Peyer's patch (tissue), 4 donors: ENCODE measurements around the gene LRRC26. TPM values are rescaled to one million over a fixed set of nuclear protein-coding genes. Genes with fewer than 3 reads are reported as not detected.

Source experiments
- DNase-seq, 3 donors: peaks; one replicate each; pipeline ENCODE4 v3.0.0-alpha.2; 2017 to 2019
- H3K27ac ChIP-seq, 4 donors: fragments of 200-600 bp; sonication (generic); one replicate each; pipeline ENCODE4 v1.5.1; 2016 to 2019
- H3K27me3 ChIP-seq, 2 donors: fragments of 200-600 bp; sonication (generic); one replicate each; pipeline ENCODE4 v1.5.1; 2019
- H3K36me3 ChIP-seq, 3 donors: fragments of 200-600 bp; sonication (generic); one replicate each; pipeline ENCODE4 v1.5.1; 2016 to 2019
- H3K4me1 ChIP-seq, 4 donors: fragments of 200-600 bp; sonication (generic); one replicate each; pipeline ENCODE4 v1.5.1; 2016 to 2019
- H3K4me3 ChIP-seq, 4 donors: fragments of 200-600 bp; sonication (generic); 1 replicate in 3 of 4; 2 replicates in 1 of 4; pipeline ENCODE4 v1.5.1; 2016 to 2019; ENCODE audit warnings: mild to moderate bottlenecking in 1 of 4
- H3K9me3 ChIP-seq, 4 donors: fragments of 200-600 bp; sonication (generic); one replicate each; pipeline ENCODE4 v1.5.1; 2016 to 2019; ENCODE audit warnings: mild to moderate bottlenecking in 1 of 4
- CTCF ChIP-seq, 6 experiments: fragments of 450-650 bp in 4 of 6; fragments of 200-600 bp in 2 of 6; sonication (generic) in 1 of 6; IDR thresholded peaks; one replicate each; pipeline ENCODE4 v1.5.1; 2017 to 2019; ENCODE audit warnings: antibody characterized with exemption in 6 of 6, mild to moderate bottlenecking in 3 of 6, moderate library complexity in 1 of 6
- POLR2A ChIP-seq, 2 donors: fragments of 450-650 bp; IDR thresholded peaks; one replicate each; pipeline ENCODE4 v1.5.1; 2017; ENCODE audit warnings: antibody characterized with exemption in 2 of 2, mild to moderate bottlenecking in 2 of 2, moderate library complexity in 2 of 2
- total RNA-seq, 4 donors: library from RNA; depleted of rRNA; stranded (reverse); fragments of >200 nt; gene quantifications; one replicate each; pipeline ENCODE4 v1.1.0, GENCODE V29; 2016

The LRRC26 gene
- total RNA-seq, 4 donors from 2014 or later: 14.5 to 45.7 (median 34.1) TPM

GRCh38 chr9:137198051-137198901 lies 28.4 kb upstream of the LRRC26 start:
- TF ChIP-seq POLR2A (IDR thresholded peaks at IDR 0.05): peak; percentile 57 to 79
- no peak for TF ChIP-seq CTCF (IDR thresholded peaks at IDR 0.05)
- peak overlapping the region in 3 of 4 donors; percentile 85 to 98 (median 92) for H3K27ac ChIP-seq

GRCh38 chr9:137195525-137196220 lies 25.8 kb upstream of the LRRC26 start:
- peak in 2 of 3 donors; percentile 83 to 92 for DNase-seq
- Histone ChIP-seq H3K4me3 (peak overlapping the region in 2 of 4 donors; percentile 74 to 96), H3K4me1 (peaks cover 0 to 60% (median 5%) of the 10 kb centered on the region in 4 donors), H3K27ac (peak overlapping the region in 3 of 4 donors; percentile 85 to 98 (median 92)), H3K36me3 (peaks cover 0 to 26% (median 0%) of the 10 kb centered on the region in 3 donors), H3K9me3 (no peaks in the 10 kb centered on the region), H3K27me3 (no peaks in the 10 kb centered on the region)
- TF ChIP-seq POLR2A (IDR thresholded peaks at IDR 0.05) (peak; percentile 49 to 64), CTCF (IDR thresholded peaks at IDR 0.05) (peak in 2 of 6 experiments; percentile 18 to 30)

More at GRCh38 chr9:137198051-137198901, 28.4 kb upstream of the LRRC26 start:
- H3K4me3 ChIP-seq: peak overlapping the region in 3 of 4 donors; percentile 43 to 96 (median 74)
- peak in 2 of 3 donors; percentile 85 to 86 for DNase-seq
- peaks cover 0 to 63% (median 13%) of the 10 kb centered on the region in 4 donors for H3K4me1 ChIP-seq
- no peaks in the 10 kb centered on the region for H3K27me3 ChIP-seq
- no peaks in the 10 kb centered on the region for H3K9me3 ChIP-seq
- no peaks in the 10 kb centered on the region for H3K36me3 ChIP-seq

GRCh38 chr9:137194909-137195308 lies 25.1 kb upstream of the LRRC26 start:
- Histone ChIP-seq H3K27ac (peak overlapping the region in 3 of 4 donors; percentile 85 to 98 (median 92)), H3K9me3 (no peaks in the 10 kb centered on the region), H3K27me3 (no peaks in the 10 kb centered on the region), H3K4me3 (peak overlapping the region in 2 of 4 donors; percentile 74 to 96), H3K36me3 (peaks cover 0 to 31% (median 0%) of the 10 kb centered on the region in 3 donors), H3K4me1 (peaks cover under 1 to 67% (median 8%) of the 10 kb centered on the region in 4 donors)
- TF ChIP-seq CTCF (IDR thresholded peaks at IDR 0.05): no peak
- peak in 1 of 2 donors; percentile 5 for TF ChIP-seq POLR2A (IDR thresholded peaks at IDR 0.05)
- peak in 2 of 3 donors; percentile 72 to 81 for DNase-seq

GRCh38 chr9:137194388-137194787 lies 24.5 kb upstream of the LRRC26 start:
- DNase-seq: no peak
- no peaks in the 10 kb centered on the region for H3K9me3 ChIP-seq
- no peaks in the 10 kb centered on the region for H3K27me3 ChIP-seq
- H3K4me3 ChIP-seq: peak overlapping the region in 2 of 4 donors; percentile 74 to 96
- peaks cover 5 to 68% (median 8%) of the 10 kb centered on the region in 4 donors for H3K4me1 ChIP-seq
- peaks cover 0 to 31% (median 0%) of the 10 kb centered on the region in 3 donors for H3K36me3 ChIP-seq
- TF ChIP-seq POLR2A (IDR thresholded peaks at IDR 0.05) (no peak), CTCF (IDR thresholded peaks at IDR 0.05) (no peak)
- peak overlapping the region in 3 of 4 donors; percentile 85 to 98 (median 92) for H3K27ac ChIP-seq

GRCh38 chr9:137193771-137194170 lies 23.9 kb upstream of the LRRC26 start:
- no peaks in the 10 kb centered on the region for H3K27me3 ChIP-seq
- H3K4me3 ChIP-seq: peak overlapping the region in 2 of 4 donors; percentile 74 to 96
- H3K9me3 ChIP-seq: no peaks in the 10 kb centered on the region
- H3K36me3 ChIP-seq: peaks cover 0 to 31% (median 0%) of the 10 kb centered on the region in 3 donors
- TF ChIP-seq POLR2A (IDR thresholded peaks at IDR 0.05): no peak
- peak overlapping the region in 3 of 4 donors; percentile 85 to 98 (median 92) for H3K27ac ChIP-seq
- no peak for DNase-seq
- H3K4me1 ChIP-seq: peaks cover 5 to 65% (median 10%) of the 10 kb centered on the region in 4 donors
